MV-4-11 (cell line): ENCODE measurements around the gene YIPF1.

Experiments used
- DNase-seq: peaks from one replicate; lab custom pipeline; 2025; lab: John Stamatoyannopoulos, UW

YIPF1 gene

DNA sequence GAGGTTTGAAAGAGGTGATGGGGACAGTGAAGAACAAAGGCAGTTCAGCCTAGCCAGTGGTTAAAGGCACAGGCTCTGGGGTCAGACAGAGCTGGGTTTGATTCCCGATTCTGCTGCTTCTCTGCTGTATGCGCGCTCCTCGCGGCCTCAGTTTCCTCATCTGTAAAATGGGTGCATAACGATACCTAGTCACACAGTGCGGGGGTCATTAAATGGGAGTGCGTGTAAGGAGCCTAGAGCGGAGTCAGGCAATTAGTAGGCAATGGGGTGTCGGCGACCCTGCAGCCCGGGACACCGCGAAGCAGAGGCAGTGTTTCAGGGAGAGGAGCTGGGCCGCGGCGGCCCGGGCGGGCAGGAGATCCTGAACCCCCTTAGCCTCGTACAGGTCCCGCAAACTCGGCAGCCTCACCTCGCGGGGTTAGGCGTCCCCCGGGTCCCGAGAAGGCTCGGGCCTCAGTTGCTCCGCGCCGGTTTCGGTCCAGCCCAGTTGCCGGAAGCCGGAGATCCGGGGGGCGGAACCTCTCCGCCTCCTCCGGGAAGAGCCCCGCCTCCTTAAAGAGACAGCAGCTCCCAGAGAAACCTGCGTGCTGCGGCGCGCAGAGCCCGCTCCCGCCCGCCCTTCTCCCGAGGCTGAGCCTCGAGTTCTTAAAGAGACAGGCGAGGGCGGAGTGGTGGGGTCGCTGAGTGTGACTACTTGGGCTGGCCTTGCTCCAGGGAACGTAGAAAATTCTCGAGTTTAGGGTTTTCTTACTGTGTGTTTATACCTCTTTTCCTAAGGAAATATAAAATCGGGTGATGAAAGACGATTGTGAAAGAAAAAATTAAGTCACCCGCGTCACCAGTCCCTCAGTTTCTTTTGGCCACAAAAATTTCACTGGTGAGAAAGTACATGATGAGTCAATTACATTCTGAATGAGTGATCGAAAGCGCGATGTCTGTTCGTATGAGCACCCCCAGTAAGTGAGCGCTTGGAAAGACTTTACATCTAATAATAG is at the start of gene YIPF1:
Gene YIPF1, minus strand, starts transcription at position 494 of the 995 bp plus-strand sequence. CDS start 860 bp downstream, outside the sequence.
- peak; percentile 86 for DNase-seq

DNA sequence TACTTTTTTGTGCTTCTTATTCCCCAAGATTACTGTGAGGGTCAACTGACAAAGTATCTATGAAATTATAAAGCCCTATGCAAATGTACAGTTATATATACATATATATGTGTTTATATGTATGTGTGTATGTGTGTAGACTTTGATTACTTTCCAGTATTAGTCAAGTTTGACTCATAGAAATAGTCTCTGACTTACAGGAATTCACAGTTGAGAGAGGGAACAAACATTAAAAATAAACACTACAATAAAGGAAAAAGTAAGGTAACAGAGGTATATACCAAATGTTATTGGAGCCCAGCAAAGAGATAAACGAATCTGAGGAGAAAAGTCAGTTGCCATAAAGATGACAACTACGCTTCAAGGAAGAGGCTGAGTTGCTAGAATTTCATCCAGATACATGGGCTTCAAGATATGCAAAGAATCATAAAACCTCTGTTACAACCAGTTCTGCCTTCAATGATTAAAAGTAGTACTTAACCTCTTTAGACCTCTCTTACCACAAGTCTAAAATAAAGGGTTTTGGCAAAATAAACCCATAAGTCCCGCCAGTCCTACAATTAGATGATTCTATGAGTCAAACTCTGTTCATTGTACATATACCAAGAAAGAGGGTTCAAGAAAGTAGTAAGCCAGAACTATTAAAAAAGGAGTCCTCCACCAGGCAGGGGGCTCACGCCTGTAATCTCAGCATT is 48.7 kb upstream of the YIPF1 start:
- DNase-seq, result no peak

- no peak for DNase-seq
These were observed 46.8 kb upstream of the YIPF1 start for GRCh38 chr1:53936430-53936829.

DNA sequence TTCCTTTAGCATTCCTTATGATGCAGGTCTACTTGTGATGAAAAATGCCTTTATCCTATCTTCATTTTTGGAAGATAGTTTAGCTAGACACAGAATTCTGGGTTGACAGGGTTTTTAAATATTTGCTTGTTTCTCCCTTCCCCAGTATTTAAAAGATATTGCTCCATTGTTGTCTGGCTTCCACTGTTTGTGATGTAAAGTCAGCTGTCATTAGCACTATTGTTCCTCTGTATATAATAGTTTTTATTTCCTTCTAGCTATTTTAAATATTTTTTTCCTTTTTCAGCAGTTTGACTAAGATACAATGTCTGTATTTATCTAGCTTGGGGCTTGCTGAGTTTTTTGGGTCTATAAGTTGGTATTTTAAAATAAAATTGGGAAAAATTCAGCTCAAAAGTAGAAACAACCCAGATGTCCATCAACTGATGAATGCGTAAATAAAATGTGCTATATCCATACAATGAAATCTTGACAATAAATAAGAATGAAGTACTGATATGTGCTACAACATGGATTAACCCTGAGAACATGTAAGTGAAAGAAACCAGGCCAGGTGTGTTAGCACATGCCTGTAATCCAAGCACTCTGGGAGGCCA is 44.7 kb upstream of the YIPF1 start:
- peak; percentile 18 for DNase-seq

- no peak for DNase-seq
These were observed 41.9 kb upstream of the YIPF1 start for GRCh38 chr1:53931523-53931922.

GRCh38 chr1:53930932-53931331 is 41.3 kb upstream of the YIPF1 start:
- no peak for DNase-seq

- DNase-seq, result no peak
These were observed 39.8 kb upstream of the YIPF1 start for GRCh38 chr1:53929246-53929960.

DNA sequence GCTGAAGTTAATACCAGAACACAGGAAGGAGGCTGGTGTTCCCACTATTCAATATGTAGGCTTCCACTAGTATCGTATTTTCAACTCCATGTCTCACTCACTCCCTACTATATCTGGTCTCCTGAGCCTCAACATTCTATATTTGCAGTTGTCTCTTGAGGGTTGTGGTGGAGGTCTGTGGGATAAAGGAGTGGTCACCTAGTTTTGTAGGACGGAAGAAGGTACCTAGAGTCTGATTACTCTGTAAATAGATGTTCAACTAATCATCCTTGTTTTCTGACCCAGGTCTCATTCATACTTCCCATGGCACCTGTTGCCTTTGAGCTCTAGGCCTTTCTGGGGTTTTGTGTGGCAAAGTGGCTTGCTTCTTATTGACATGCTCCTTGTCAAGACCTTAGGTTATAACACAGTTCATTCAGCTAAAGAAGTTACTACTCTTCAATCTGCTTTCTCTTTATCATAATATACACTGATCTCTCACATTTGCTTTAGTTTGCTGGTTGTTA is 37.8 kb upstream of the YIPF1 start:
- DNase-seq, result no peak

DNA sequence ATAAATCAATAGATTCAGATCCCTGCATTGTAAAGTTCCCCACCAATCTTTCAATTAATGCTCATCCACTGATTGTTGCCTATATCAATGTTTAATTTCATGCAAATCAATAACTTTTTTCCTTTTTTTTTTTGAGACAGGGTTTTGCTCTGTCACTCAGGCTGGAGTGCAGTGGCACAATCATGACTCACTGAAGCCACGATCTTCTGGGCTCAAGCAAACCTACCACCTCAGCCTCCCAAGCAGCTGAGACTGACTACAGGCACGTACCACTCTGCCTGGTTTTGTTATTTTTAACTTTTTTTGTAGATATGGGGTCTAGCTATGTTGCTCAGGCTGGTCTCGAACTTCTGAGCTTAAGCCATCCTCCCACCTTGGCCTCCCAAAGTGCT is 30.1 kb upstream of the YIPF1 start:
- DNase-seq, result no peak

DNA sequence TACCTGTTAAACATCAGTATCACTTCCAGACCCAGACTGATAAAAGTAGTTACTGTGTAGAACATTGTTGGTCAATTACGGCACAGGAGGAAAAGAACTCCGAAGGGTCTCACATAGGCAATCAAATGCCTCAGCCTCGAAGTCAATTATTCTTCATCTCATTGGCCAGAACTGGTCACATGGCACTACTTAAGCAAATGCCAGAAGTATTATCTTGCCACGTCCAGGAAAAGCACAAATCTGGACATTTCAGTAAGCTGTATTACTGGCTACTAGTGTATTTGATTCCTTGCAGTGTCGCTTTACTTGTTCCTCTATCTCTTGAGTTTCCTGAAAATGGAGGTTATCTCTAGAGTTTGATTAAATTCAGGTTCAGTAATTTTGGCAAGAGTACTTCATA is 28.7 kb upstream of the YIPF1 start:
- DNase-seq, result no peak

- DNase-seq, result no peak
These were observed 23.9 kb upstream of the YIPF1 start for GRCh38 chr1:53913352-53914033.

- no peak for DNase-seq
These were observed 21.8 kb upstream of the YIPF1 start for GRCh38 chr1:53911442-53911841.

DNA sequence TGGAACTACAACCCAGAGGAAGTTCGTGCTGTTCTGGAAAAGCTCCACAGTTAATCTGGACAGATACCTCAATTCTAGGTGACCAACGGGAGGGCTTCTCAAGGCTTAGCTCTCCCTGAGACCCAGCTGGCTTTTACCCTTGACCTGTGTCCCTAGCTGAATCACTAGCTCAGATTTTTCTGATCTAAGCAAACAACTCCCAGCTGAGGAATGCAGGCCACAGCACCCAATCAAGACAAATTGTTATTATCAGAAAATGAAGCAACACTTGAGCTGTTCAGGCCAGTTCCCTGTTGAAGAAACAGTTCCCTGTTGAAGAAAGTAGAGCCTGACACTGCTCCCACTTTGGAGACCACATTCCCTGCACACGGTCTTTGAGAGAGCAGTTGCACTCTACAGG is 20.3 kb upstream of the YIPF1 start:
- DNase-seq, result no peak

- no peak for DNase-seq
These were observed 16.5 kb upstream of the YIPF1 start for GRCh38 chr1:53906121-53906520.

GRCh38 chr1:53905509-53905908 is 15.9 kb upstream of the YIPF1 start:
- DNase-seq, result no peak

- no peak for DNase-seq
These were observed 12.9 kb upstream of the YIPF1 start for GRCh38 chr1:53902235-53903138.

- no peak for DNase-seq
These were observed 10.1 kb upstream of the YIPF1 start for GRCh38 chr1:53899708-53900107.

DNA sequence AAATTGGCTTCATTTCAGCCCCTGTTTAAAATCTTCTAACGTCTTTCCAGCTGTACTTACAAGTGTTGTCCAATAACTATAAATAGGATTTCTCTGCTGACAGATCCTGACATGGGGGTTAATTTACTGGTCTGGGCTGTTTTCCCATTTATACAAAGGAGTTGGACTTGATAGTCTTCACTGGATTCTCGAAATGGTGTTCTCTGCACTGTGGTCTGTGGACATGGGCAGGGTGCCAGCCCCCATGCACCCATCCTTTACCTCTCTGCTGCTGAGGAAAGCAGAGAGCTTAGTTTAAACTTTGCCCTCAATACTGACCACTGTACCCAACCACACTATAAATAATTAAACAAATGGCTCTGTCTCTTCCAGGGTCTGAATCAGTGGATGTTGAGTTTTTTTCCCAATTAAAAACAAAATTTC is 9.6 kb upstream of the YIPF1 start:
- no peak for DNase-seq

- peak; percentile 72 for DNase-seq
These were observed 7.1 kb upstream of the YIPF1 start for GRCh38 chr1:53896635-53897229.

DNA sequence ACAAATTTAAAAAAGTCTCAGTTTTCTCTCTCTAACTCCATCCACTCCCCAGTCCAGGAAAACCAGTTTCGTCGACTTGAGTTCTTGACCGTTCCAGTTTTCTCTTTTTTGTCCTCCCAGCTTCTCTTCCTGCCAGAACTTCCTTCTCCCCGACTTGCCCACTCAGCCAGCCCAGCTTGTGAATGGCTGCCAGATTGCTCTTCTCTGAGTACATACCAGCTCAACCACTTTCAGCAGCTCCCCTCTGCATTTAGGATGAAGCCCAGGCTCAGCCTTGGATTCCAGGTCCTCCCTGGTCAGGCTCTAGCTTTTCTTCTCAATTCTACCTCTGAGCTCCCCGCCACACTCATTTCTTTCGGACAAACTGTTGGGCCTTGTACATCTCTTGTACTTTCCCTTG is 5.8 kb upstream of the YIPF1 start:
- no peak for DNase-seq
